HL-60 (cell line): Measurements from ENCODE around the gene LAMP1.

Source experiments
- DNase-seq, 2 experiments: peaks; one replicate each; pipeline ENCODE4 v3.0.0-alpha.2; 2010 to 2020; ENCODE audit warnings: low read depth in 1 of 2, low spot score in 1 of 2
- H3K27ac ChIP-seq: fragments of 250-450 bp; sonication (Bioruptor Pico); replicated peaks from 2 replicates; pipeline ENCODE4 v1.5.1; 2020; ENCODE audit warnings: mild to moderate bottlenecking, moderate library complexity
- H3K27me3 ChIP-seq: fragments of 250-450 bp; sonication (Bioruptor Pico); 2 replicates; pipeline ENCODE4 v1.5.1; 2021; ENCODE audit warnings: mild to moderate bottlenecking, moderate library complexity; ENCODE audit not compliant: insufficient read depth, poor library complexity, severe bottlenecking
- H3K4me3 ChIP-seq: replicated peaks from 2 replicates; pipeline ENCODE4 v1.5.1; 2011; ENCODE audit warnings: mild to moderate bottlenecking, control low read depth, low read length; ENCODE audit not compliant: insufficient read depth
- GABPA ChIP-seq: IDR thresholded peaks from 2 replicates; pipeline ENCODE4 v1.6.1; 2012; ENCODE audit warnings: low read depth
- POLR2AphosphoS5 ChIP-seq: IDR thresholded peaks from 2 replicates; pipeline ENCODE4 v1.6.1; 2012; ENCODE audit warnings: low read depth
- SPI1 ChIP-seq: IDR thresholded peaks from 2 replicates; pipeline ENCODE4 v1.6.1; 2012; ENCODE audit warnings: low read depth, mild to moderate bottlenecking, borderline replicate concordance
- TF ChIP-seq, protein P1 (sequence below): IDR thresholded peaks from one replicate; pipeline ENCODE4 v1.5.1; 2011; ENCODE audit warnings: low read length, control low read depth, inconsistent platforms; ENCODE audit not compliant: insufficient read depth
- TF ChIP-seq, protein P2 (sequence below): IDR thresholded peaks from 2 replicates; pipeline ENCODE4 v1.6.1; 2012; ENCODE audit warnings: low read depth; ENCODE audit not compliant: insufficient replicate concordance

The LAMP1 gene

GRCh38 chr13:113315992-113316391 is 19.0 kb downstream of the LAMP1 start:
- Histone ChIP-seq H3K27ac (no peak overlapping the region), H3K4me3 (no peak overlapping the region), H3K27me3 (no peaks in the 10 kb centered on the region)
- TF ChIP-seq POLR2AphosphoS5 (no peak), GABPA (no peak), SPI1 (no peak)
- TF ChIP-seq, protein P1, sequence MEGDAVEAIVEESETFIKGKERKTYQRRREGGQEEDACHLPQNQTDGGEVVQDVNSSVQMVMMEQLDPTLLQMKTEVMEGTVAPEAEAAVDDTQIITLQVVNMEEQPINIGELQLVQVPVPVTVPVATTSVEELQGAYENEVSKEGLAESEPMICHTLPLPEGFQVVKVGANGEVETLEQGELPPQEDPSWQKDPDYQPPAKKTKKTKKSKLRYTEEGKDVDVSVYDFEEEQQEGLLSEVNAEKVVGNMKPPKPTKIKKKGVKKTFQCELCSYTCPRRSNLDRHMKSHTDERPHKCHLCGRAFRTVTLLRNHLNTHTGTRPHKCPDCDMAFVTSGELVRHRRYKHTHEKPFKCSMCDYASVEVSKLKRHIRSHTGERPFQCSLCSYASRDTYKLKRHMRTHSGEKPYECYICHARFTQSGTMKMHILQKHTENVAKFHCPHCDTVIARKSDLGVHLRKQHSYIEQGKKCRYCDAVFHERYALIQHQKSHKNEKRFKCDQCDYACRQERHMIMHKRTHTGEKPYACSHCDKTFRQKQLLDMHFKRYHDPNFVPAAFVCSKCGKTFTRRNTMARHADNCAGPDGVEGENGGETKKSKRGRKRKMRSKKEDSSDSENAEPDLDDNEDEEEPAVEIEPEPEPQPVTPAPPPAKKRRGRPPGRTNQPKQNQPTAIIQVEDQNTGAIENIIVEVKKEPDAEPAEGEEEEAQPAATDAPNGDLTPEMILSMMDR: no peak
- TF ChIP-seq, protein P2, sequence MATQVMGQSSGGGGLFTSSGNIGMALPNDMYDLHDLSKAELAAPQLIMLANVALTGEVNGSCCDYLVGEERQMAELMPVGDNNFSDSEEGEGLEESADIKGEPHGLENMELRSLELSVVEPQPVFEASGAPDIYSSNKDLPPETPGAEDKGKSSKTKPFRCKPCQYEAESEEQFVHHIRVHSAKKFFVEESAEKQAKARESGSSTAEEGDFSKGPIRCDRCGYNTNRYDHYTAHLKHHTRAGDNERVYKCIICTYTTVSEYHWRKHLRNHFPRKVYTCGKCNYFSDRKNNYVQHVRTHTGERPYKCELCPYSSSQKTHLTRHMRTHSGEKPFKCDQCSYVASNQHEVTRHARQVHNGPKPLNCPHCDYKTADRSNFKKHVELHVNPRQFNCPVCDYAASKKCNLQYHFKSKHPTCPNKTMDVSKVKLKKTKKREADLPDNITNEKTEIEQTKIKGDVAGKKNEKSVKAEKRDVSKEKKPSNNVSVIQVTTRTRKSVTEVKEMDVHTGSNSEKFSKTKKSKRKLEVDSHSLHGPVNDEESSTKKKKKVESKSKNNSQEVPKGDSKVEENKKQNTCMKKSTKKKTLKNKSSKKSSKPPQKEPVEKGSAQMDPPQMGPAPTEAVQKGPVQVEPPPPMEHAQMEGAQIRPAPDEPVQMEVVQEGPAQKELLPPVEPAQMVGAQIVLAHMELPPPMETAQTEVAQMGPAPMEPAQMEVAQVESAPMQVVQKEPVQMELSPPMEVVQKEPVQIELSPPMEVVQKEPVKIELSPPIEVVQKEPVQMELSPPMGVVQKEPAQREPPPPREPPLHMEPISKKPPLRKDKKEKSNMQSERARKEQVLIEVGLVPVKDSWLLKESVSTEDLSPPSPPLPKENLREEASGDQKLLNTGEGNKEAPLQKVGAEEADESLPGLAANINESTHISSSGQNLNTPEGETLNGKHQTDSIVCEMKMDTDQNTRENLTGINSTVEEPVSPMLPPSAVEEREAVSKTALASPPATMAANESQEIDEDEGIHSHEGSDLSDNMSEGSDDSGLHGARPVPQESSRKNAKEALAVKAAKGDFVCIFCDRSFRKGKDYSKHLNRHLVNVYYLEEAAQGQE: no peak
- no peak for DNase-seq

DNA sequence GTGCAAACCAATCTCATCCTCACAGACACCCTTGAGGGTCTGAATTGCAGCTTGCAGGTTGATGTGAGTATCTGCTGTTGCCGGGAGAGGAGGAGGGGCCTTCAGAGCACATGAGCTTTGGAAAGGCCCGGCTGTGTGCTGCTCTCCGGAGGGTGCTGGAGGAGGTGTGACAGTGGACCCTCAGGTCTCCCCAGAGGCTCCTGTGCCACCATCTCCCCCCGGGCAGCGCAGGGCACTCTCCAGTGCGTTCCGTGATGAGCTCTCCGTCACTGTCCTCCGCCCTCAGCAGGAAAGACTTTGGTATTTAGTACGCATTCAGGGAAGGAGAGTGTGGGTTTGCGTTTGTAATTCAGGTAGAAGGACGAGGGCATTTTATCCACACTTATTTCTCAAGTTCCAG is 20.0 kb downstream of the LAMP1 start:
- TF ChIP-seq, protein P1: no peak
- TF ChIP-seq, protein P2: no peak
- no peak for TF ChIP-seq POLR2AphosphoS5
- TF ChIP-seq SPI1: no peak
- TF ChIP-seq GABPA: no peak
- no peaks in the 10 kb centered on the region for H3K27me3 ChIP-seq
- no peak overlapping the region for H3K4me3 ChIP-seq
- no peak for DNase-seq
- no peak overlapping the region for H3K27ac ChIP-seq

- TF ChIP-seq, protein P1: no peak
- no peak for TF ChIP-seq POLR2AphosphoS5
- no peak for TF ChIP-seq GABPA
- TF ChIP-seq SPI1: no peak
- TF ChIP-seq, protein P2: no peak
- Histone ChIP-seq H3K4me3 (no peak overlapping the region), H3K27ac (no peak overlapping the region), H3K27me3 (no peaks in the 10 kb centered on the region)
- no peak for DNase-seq
Observed at GRCh38 chr13:113318956-113319355, 21.9 kb downstream of the LAMP1 start.
